RWPE1 (cell line): ENCODE results near the gene MED10.

Experiments
- CTCF ChIA-PET: fragments of 350-600 bp; sonication (Branson Sonifier 250); formaldehyde crosslinking; extraction: SDS; loops from one replicate; lab custom pipeline; 2021; lab: Yijun Ruan, JAX
- POLR2A ChIA-PET: fragments of 400-600 bp; formaldehyde crosslinking; extraction: SDS; loops from one replicate; lab custom pipeline; 2020; ENCODE audit warnings: antibody characterized with exemption; ENCODE audit not compliant: low non-redundant PET; lab: Yijun Ruan, JAX
- DNase-seq: peaks from one replicate; pipeline ENCODE4 v3.0.0; 2012; ENCODE audit warnings: low spot score
- H3K27ac ChIP-seq: fragments of 450-650 bp; 2 replicates; pipeline ENCODE4 v1.5.1; 2017
- CTCF ChIP-seq: fragments of 450-650 bp; conservative IDR thresholded peaks from 2 replicates; pipeline ENCODE4 v1.5.1; 2017; ENCODE audit warnings: low read depth, mild to moderate bottlenecking

MED10 gene

DNA sequence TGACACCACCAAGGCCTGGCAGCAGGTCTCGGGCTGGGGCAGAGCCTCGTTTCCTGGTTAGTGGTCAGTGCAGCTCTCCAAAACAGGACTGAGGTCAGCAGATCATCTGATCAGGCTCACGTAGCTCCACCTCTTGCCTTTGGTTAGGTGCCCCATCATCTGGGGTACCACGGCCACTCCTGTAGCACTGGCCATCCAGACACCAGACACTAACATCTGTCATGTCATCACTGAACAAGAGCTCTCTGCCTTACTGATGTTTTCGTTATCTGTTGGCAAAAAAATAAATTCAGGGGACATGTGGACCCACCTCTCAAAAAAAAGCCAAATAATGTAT lies 29.9 kb upstream of the MED10 start:
- POLR2A ChIA-PET: no interaction called here
- no peak for DNase-seq
- H3K27ac ChIP-seq: no peak overlapping the region
- CTCF ChIA-PET: no interaction called here
- no peak for TF ChIP-seq CTCF

GRCh38 chr5:6407558-6408259 lies 29.4 kb upstream of the MED10 start:
- no peak for TF ChIP-seq CTCF
- no peak for DNase-seq
- POLR2A ChIA-PET: no interaction called here
- H3K27ac ChIP-seq: no peak overlapping the region
- CTCF ChIA-PET: no interaction called here

DNA sequence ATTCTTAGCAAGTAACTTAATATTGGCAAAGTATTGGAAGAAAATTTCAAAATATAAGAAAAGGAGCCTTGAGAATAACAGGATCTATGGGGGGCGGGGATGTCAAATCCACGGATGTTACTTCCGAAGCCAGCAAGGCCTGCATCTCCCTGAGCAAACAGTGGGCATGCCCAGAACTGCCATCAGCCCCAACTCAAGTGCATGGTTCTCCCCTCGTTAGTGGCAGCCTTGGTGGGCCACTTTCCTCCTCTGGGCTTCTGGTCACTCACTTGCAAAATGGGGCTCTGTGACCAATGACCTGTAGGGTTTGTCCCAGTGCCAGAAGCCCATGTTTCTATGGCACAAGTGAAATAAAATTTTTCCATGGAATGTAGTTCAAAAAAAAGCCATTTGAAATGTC lies 27.2 kb upstream of the MED10 start:
- ChIA-PET CTCF (interaction anchor here (0.6 kb wide), 1 partner anchor 150 kb away, joined by 3 read pairs; no protein-coding TSS in a partner anchor), POLR2A (no interaction called here)
- H3K27ac ChIP-seq: no peak overlapping the region
- DNase-seq: no peak
- TF ChIP-seq CTCF: no peak

GRCh38 chr5:6404129-6404528 lies 25.8 kb upstream of the MED10 start:
- POLR2A ChIA-PET: no interaction called here
- TF ChIP-seq CTCF: no peak
- no peak overlapping the region for H3K27ac ChIP-seq
- no peak for DNase-seq
- CTCF ChIA-PET: no interaction called here

- CTCF ChIA-PET: no interaction called here
- TF ChIP-seq CTCF: no peak
- DNase-seq: no peak
- H3K27ac ChIP-seq: no peak overlapping the region
- POLR2A ChIA-PET: no interaction called here
Observed at GRCh38 chr5:6403416-6403815, 25.1 kb upstream of the MED10 start.

GRCh38 chr5:6402939-6403338 lies 24.6 kb upstream of the MED10 start:
- ChIA-PET POLR2A (no interaction called here), CTCF (no interaction called here)
- no peak for TF ChIP-seq CTCF
- DNase-seq: no peak
- H3K27ac ChIP-seq: no peak overlapping the region
